Dermis blood vessel endothelial cell (primary cell): Measurements from ENCODE around the gene NOX1. TPM values are rescaled to one million over a fixed set of nuclear protein-coding genes. Genes with fewer than 3 reads are reported as not detected.

ENCODE experiments used
- DNase-seq: peaks from one replicate; pipeline ENCODE4 v3.0.0; 2010
- total RNA-seq: library from RNA; depleted of rRNA; stranded (reverse); fragments of >200 nt; gene quantifications from 2 replicates; pipeline ENCODE4 v1.2.3, GENCODE V29; 2014

Gene NOX1
- total RNA-seq, result not detected in 2 replicates

DNA sequence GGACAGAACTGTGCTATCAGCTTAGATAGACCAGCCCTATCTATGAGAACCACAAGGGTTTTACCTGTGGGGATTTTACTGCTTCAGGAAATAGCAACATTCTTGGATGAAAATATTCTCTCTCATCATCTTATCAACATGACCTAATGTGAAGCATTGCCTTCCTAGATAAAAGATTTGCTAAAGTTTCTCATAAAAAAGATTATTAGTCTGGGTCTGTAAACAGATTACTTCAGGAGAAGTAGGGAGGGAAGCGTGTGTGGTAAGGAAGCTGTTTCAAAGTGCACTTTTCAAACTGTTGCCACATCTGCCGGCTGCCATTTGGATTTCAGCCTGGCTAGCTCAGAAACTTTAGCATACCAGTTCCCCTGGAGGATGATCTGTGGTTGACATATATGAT lies at the start of gene NOX1:
Gene NOX1, minus strand, starts transcription at position 35 of the 400 bp plus-strand sequence. CDS start 220 bp downstream, outside the sequence.
- no peak for DNase-seq

DNA sequence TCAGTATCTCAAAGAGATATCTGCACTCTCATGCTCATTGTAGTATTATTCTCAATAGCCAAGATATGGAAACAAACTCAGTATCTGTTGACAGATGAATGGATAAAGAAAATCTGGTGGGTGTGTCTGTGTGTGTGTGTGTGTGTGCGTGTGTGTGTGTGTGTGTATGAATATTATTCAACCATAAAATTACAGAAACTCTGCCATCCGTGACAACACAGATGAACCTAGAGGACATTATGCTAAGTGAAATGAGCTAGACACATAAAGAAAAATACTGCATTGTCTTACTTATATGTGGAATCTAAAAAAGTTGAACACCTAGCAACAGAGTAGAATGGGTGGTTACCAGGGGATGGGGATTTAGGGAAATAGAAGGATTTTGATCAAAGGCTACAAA lies 41.4 kb upstream of the NOX1 start:
- no peak for DNase-seq

DNA sequence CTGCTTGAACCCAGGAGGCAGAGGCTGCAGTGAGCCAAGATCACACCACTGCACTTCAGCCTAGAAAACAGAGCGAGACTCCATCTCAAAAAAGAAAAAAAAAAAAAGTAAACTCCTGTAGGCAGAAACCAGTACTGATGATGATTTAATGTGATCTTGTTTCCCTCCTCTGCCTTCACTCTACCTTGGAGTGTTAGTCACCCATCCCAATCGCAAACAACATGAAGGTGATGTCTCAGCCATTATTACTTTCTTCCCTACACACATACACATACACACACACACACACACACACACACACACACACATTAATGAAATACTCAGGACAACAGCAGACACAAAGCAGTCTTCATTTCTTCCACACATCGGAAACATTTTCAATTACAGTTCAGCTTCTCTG lies 39.0 kb upstream of the NOX1 start:
- DNase-seq, result no peak

DNA sequence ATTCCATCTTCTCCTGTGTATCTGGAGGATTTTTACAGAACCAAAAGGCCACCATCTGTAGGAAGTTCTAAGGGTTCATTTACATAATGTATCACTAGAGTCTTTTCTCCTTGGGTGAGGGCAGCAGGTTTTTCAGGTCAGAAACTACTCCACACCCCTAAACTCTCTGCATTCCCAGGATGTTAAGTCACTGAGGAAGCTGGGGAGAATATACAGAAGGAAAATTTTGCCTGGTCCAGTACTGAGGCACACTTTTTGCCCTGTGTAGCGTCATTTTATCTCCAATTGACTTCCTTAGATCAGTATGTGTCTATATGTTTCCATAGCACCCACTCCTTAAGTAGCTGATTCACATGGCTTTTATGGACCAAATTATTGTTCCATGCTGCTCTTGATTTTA lies 37.6 kb upstream of the NOX1 start:
- DNase-seq, result peak; percentile 32

GRCh38 chrX:100905620-100906019 lies 31.5 kb upstream of the NOX1 start:
- DNase-seq, result no peak

- no peak for DNase-seq
Measured at GRCh38 chrX:100904433-100904832, 30.3 kb upstream of the NOX1 start.

- DNase-seq, result peak; percentile 62
Measured at GRCh38 chrX:100895365-100896075, 21.4 kb upstream of the NOX1 start.

DNA sequence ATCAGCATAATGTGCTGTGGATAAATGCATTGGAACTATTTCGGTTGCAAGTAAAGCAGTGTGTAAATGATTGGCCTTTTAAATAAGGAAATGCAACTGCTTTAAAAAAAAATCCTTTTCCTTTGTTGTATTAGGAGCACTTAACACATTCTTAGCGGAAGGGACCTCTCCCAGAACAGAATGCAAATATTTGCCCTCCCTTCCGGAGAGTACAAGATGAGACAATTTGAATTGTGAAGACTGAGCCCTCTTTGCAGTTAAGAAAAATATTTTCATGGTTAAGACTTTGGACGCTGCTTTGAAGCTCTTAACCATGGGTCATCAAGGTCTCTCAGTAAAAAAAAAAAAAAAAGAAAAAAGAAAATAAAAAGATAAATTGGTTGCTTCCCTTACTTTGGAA lies 9.5 kb upstream of the NOX1 start:
- DNase-seq, result peak; percentile 60

DNA sequence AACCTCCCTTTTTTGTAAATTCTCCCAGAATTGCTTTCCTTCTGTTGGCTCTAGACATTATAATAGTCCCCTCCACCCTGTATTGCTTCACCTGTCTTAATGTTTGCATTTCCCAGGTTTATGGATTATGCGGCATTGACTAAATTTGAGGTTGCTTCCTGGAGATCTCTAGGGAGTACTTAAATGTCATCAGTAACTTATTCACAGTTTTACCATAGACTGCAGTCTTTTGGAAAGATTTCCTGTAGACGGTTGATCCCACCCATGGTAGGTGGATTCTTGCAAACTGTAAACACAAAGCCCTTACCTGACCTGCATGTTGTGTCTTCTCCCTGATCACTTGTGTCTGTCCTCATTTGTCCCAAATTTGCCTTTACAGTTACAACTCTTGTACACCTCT lies 6.2 kb upstream of the NOX1 start:
- no peak for DNase-seq

GRCh38 chrX:100871594-100872560 lies 2.3 kb downstream of the NOX1 start:
- DNase-seq, result no peak

- DNase-seq, result peak; percentile 61
Measured at GRCh38 chrX:100870527-100870926, 3.6 kb downstream of the NOX1 start.

DNA sequence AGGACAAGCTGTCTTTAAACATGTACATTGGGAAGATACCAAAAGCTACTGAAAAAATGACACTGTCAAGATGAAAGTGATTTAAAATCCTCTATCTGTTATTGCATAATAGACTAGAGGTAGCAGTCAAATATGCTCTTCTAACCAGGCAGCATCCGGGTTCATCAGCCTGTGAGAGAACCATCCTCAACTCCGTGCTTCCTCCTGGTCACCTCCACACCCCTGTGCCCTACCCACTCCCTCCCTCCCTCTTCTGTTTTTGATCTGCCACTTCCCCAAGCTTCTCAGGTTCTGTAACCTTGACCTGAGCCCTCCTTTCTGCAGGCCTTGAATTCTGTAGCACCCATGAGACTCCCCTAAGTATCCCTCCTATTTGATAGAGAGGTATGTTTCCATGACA lies 5.9 kb downstream of the NOX1 start:
- no peak for DNase-seq

- DNase-seq, result peak; percentile 64
Measured at GRCh38 chrX:100864657-100865391, 9.3 kb downstream of the NOX1 start.

GRCh38 chrX:100863326-100863864 lies 10.8 kb downstream of the NOX1 start:
- no peak for DNase-seq

DNA sequence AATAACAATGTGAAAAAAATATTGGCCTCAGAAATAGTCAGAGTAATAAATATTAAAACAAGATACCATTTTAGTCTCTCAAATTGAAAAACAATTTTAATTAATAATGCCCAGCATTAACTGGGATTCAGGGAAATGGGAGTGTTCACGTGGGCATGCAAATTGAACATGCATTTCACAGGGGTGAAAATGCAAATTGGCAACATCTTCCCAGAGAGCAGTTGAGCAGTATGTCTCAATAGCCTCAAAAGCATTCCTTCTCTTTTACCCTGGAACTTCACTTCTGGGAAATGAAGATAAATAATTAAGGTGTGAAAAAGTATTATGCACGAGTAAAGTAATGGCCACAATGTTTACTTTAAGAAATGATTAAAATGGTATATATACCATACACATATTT lies 21.3 kb downstream of the NOX1 start:
- DNase-seq, result no peak

GRCh38 chrX:100850317-100850716 lies 23.8 kb downstream of the NOX1 start:
- DNase-seq, result no peak

DNA sequence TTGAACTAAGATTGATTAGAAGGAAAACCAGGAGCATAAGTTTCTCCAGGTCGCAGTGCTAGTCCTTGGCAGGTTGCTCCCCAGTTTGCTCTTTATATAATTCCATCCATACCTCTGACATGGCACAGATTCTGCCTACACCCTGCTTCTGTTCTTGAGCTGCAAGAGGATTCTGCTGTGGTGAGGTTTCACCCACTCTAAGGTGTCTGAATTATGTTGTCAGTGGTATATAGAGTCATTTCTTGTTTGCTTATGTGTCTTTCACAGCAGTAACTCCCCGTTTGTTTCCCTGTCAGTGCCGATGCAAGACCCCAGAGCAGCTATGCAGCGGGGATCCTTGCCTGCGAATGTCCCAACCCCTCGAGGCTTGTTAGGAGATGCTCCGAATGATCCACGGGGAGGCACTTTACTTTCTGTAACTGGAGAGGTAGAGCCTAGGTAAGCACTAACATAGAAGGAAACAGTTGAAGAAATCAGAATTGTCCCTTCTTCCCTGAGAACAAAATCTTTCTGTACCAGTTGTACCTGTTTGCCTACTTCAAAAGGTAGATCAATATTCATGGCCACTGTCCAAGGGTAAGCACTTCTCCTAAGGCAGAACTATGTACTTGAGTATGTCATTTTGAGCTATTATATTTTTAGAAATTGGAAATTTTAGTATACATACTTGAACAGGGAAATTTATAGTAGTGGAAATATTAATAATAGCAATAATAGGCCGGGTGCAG lies 42.8 kb downstream of the NOX1 start:
- DNase-seq, result no peak

DNA sequence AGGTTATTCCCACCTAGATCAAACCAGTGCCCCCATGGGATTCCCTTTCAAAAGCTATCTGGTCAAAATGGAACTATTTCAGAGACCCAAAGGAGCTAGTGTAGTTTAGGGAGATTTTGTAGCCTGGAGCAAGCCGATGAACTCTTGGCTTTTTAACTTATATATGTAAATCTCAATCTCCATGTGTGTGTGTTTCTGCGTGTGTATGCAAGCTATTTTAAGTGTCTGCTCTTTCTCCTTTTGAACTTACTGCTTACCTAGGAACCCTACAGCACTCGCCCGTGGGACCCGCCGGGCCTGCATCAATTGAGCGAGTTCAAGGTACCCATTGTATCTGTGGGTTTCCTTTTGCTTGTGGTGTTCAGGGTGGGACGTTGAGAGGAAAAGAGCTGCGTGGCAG lies 43.6 kb downstream of the NOX1 start:
- DNase-seq, result no peak

DNA sequence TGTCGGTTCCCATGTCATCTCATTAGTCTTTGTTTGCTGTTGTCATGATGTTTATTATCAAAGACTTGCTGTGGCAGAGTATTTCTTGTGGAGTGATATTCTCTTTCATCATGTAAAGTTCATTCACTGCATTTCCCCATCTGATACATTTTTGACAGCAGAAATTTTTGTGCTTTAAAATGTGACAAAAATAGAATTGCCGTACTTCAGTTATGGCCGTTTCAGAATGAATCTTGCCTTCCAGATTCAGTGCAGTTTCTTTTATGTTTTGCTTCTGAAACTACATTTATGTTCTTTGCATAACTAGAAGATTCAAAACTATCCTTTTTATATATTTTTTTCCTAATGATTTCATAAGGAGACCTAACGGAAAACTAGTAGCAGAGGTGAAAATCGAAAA lies 44.0 kb downstream of the NOX1 start:
- no peak for DNase-seq

DNA sequence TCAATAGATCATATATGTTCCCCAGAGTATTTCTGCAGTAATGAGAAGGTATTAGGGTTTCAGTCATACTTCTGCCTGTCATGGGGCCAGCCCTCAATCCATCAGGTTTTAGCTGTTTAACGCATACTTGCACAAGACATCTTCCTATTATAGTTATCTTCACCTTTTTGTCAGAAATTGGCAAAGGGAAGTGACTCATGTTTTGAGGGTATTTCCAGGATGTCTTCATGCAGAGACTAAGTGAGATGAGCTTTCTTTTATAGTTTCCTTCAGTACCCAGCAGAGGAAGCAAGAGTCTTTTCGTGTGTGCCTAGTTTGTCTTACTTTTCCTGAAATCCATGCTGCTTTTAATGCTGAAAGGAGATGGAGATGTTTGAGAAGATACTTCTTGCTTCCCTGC lies 44.4 kb downstream of the NOX1 start:
- DNase-seq, result peak; percentile 42

DNA sequence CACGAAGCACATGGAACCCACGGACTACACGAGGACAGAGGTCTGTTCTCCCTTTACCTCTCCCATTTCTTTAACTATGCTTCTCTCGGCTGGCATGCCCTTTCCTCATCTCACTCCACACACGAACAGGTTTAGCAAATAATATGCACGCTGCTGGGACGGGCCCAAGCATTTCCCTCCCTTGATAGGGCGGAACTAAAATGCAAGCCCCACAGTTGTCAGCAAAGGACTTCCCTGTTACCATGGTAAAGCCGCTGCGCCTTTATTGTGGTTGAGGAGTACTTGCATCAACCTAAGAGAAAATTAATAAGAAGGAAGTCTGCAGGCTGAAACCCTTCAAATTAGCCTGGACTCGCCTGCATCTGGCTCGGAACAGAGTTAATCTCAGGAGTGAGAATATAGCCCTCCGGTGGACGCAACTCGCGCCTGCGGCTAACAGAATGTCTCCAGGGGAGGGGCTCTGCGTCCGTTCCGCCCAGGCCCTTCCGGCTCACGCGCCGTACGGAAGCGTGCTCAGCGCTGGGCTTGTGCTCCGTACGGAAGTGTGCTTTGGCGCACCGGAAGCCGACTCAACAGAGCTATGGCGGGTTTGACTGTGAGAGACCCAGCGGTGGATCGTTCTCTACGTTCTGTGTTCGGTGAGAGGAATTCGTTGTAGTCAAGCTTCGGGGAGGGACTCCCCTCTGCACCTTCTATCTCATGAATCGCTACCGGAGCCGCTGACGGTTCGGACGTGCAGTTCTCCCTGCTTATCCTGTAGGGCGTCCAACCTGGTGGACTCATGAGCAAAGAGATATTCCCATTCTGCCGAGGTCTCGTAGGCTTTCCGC lies 54.1 kb downstream of the NOX1 start, which contains the start of gene CSTF2:
Gene CSTF2, plus strand, starts transcription at position 555 of the 830 bp plus-strand sequence. Its CDS starts 26 bp downstream, at position 581.
- peak; percentile 88 for DNase-seq
